GM18520 (cell line): ENCODE results near the gene GOLGA8S.
"Not testable (repeated sequence)": the region's sequence is repeated elsewhere in the genome, so short reads cannot be mapped to it uniquely, and the experiment has no call there.

Experiments used
- ATAC-seq: cut with Tn5 transposase; IDR thresholded peaks from one replicate; pipeline ENCODE4 v1.9.1; 2021; ENCODE audit not compliant: unreplicated experiment

Gene GOLGA8S

DNA sequence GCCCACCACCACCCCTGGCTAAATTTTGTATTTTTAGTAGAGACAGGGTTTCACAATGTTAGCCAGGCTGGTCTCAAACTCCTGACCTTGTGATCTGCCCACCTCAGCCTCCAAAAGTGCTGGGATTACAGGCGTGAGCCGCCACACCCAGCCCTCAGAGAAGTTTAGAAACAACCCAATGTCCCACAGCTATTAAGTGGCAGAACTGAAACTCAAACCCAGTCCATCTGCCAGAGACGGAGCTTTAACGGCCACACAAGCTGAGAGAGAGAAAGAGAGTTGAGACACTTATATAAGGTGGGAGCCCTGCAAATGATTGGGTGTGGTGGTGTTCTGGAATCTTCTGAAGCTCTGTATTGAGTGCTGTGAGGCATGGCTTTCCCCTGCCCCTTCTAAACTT lies 43.8 kb downstream of the GOLGA8S start:
- ATAC-seq = not testable (repeated sequence)

DNA sequence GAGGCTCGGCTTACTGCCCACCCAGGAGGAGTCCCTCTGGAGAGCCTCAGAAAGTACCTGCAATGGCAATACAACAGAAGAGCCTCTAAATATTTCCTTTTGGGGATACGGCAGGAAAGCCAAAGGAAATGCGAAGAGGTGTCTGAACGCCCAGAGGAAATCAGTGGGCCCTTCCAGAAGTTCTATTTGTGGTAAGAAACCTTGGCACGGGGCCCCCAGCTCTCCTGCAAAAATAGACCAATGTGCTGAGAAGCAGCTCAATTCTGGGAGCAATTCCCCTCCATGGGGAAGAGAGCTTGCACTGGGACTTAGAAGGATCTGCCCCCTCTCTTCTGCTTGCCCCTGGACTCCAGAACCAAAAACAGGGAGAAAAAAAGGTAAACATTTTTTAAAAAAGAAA lies 44.7 kb downstream of the GOLGA8S start:
- not testable (repeated sequence) for ATAC-seq

DNA sequence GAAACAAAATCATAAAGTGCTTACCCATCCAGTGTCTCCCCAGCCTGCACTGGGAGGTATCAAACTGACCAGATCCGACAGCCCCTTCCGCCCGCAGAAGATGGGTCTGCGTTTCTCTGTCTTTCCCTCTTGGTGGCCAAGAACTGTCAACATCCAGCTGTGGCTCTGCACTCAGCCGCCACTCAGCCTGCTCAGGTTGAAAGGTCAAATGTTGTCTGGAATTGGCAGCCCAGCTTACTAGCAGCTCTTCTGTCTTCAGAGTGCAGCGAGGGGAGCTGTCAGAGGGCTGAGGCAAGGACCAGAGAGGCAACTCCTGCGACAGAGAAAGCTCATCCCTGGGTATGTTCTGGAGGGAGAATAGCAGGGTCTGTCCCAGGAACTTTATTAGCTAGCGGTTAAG lies 47.1 kb downstream of the GOLGA8S start:
- no peak for ATAC-seq

DNA sequence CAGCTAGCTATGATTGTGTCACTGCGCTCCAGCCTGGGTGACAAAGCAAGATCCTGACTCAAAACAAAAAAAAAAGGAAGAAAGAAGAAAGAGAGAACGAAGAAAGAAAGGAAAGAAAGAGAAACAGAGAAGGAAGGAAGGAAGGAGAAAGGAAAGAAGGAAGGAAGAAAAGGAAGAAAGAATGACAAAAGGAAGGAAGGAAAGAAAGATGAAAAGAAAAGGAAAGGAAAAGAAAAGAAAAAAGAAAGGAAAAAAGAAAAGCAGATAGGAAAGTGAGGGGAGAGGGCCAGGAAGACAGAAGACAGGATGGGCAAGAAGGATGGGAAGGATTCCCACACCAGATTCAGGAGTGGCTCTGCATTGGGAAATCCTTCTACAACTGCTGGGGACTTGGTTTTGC lies 47.6 kb downstream of the GOLGA8S start:
- ATAC-seq = no peak

DNA sequence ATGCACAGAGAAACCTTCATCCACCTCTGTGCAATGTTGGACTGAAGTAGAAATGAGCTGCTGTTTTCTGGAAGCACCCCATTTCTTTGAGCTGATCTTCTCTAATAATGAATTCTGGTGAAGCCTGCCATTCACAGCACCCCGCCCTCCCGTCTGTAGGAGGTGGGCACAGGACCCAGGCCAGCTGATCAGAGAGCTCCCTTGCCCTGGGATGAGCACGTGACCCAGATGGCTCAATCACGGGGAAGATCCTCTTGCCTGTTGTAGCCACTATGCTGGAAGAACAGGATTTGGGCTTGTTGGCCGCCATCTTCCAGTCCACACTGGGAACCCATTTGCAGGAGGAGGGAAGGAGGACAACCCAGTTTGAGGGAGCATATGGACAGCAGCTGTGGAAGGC lies 48.0 kb downstream of the GOLGA8S start:
- no peak for ATAC-seq

DNA sequence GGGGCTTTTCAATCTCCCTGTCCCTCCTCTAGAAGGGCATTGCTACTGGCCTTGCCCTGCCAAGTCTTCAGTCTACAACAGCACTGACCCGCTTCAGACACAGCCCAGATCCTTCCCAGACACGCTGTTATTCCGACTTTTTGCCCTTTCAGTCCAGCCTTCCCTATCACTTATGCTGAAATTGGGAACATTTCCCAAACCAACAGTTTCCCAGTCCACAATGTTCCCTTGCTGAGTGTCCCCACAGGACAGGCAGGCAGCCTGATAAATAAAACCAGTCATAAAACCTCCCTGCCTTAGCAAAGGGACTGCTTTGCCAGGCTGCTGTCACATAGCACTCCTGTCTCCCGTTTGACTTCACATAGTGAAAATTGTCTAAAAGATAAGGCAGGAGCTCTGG lies 49.0 kb downstream of the GOLGA8S start:
- no peak for ATAC-seq

DNA sequence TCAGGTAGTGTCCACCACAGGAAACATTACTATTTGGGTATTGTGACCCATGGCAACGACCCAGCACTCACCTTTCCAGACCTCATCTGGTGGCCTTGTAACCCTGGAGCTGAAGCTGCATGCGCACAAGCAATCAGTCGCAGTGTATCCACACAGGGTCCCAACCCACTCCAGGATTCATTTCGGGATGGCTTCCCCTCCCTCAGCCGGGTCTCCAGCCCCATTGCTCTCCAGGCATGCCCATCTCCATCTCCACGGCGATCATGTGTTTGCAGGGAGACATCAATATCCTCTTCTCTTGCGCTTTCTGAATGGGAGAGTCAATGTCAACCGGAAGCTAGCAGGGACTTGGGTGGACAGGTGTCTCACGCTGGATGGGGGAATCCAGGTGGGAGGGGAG lies 57.3 kb downstream of the GOLGA8S start:
- ATAC-seq = no peak

DNA sequence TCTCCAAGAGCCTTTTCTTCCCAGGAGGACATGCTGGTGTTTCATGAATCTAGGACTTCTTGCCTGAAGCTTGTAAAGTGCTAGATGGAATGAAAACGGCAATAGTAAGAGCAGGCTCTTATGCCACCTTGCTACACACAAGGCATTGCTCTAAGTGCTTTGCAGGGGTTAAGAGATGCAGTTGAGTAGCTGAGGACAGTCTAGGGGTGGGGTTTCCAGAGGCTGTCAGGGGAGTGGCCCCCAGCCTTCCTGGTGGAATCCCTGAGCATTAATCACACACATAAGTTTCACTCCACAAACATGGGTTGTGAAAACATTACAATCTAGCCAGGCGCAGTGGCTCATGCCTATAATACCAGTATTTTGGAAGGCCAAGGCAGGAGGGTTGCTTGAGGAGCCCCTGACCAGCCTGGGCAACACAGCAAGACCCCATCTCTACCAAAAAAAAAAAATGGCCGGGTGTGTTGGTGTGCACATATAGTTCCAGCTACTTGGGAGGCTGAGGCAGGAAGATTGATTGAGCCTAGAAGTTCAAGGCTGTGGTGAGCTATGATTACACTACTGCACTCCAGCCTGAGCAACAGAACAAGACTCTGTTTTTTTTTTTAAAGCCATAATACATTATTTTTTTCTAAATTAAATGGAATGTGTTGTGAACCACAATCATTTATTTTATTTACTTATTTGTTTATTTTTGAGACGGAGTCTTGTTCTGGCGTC lies 58.5 kb downstream of the GOLGA8S start:
- not testable (repeated sequence) for ATAC-seq
